Endothelial cell (in vitro differentiated cells): Measurements from ENCODE around the gene SLC6A4. TPM values are rescaled to one million over a fixed set of nuclear protein-coding genes. Genes with fewer than 3 reads are reported as not detected.

ENCODE experiments used
- DNase-seq: peaks from one replicate; pipeline ENCODE4 v3.0.0; 2021; ENCODE audit warnings: low spot score
- H3K27ac Mint-ChIP-seq: one replicate; pipeline ENCODE4 v1.8.0; 2021; ENCODE audit warnings: mixed read lengths, inconsistent platforms; ENCODE audit not compliant: unreplicated experiment
- H3K27me3 Mint-ChIP-seq: one replicate; pipeline ENCODE4 v1.8.0; 2021; ENCODE audit warnings: mild to moderate bottlenecking, moderate library complexity, mixed read lengths, inconsistent platforms; ENCODE audit not compliant: unreplicated experiment
- H3K36me3 Mint-ChIP-seq: one replicate; pipeline ENCODE4 v1.8.0; 2021; ENCODE audit warnings: mild to moderate bottlenecking, low read depth, mixed read lengths, inconsistent platforms; ENCODE audit not compliant: unreplicated experiment
- H3K4me1 Mint-ChIP-seq: one replicate; pipeline ENCODE4 v1.8.0; 2021; ENCODE audit warnings: mild to moderate bottlenecking, mixed read lengths, inconsistent platforms; ENCODE audit not compliant: unreplicated experiment
- H3K4me3 Mint-ChIP-seq: one replicate; pipeline ENCODE4 v1.8.0; 2021; ENCODE audit warnings: mild to moderate bottlenecking, mixed read lengths, inconsistent platforms; ENCODE audit not compliant: unreplicated experiment
- H3K9me3 Mint-ChIP-seq: one replicate; pipeline ENCODE4 v1.8.0; 2021; ENCODE audit warnings: mixed read lengths, inconsistent platforms; ENCODE audit not compliant: unreplicated experiment
- total RNA-seq: library from RNA; stranded (reverse); fragmentation: NEBNext Ultra II Directional; extraction: Animal tissue kit (Norgen Biotek cat#: 25700); gene quantifications from one replicate; pipeline ENCODE4 v1.2.1, GENCODE V29; 2021; ENCODE audit not compliant: unreplicated experiment
- TF ChIP-seq, protein P1 (sequence below): fragments of 200-600 bp; sonication (generic); IDR thresholded peaks from one replicate; pipeline ENCODE4 v1.5.0; 2021; ENCODE audit warnings: antibody characterized with exemption; ENCODE audit not compliant: unreplicated experiment

Gene SLC6A4
- total RNA-seq, 1 donor from 2014 or later: 1.0 TPM

DNA sequence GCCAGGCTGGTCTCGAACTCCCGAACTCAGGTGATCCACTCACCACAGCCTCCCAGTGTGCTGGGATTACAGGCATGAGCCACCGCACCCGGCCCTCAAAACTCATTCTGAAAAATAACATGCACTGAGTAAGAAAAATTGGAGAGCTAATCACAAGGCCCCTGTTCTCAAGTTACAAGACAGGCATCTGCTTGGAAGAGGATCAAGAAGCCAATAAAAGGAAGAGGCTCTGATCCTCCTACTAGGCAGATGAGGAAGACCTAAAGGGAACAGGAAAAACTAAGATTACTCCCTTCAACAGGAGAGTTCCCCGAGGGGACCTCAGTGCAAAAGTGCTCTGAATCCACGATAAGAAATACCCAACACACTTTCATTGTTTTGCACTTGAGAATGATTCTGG, 37.9 kb upstream of the SLC6A4 start:
- Mint-ChIP-seq H3K9me3 (no peaks in the 10 kb centered on the region), H3K4me3 (no peak overlapping the region), H3K4me1 (peaks cover 5% of the 10 kb centered on the region), H3K27me3 (no peaks in the 10 kb centered on the region), H3K27ac (peak overlapping the region; percentile 42), H3K36me3 (peaks cover 28% of the 10 kb centered on the region)
- TF ChIP-seq, protein P1, sequence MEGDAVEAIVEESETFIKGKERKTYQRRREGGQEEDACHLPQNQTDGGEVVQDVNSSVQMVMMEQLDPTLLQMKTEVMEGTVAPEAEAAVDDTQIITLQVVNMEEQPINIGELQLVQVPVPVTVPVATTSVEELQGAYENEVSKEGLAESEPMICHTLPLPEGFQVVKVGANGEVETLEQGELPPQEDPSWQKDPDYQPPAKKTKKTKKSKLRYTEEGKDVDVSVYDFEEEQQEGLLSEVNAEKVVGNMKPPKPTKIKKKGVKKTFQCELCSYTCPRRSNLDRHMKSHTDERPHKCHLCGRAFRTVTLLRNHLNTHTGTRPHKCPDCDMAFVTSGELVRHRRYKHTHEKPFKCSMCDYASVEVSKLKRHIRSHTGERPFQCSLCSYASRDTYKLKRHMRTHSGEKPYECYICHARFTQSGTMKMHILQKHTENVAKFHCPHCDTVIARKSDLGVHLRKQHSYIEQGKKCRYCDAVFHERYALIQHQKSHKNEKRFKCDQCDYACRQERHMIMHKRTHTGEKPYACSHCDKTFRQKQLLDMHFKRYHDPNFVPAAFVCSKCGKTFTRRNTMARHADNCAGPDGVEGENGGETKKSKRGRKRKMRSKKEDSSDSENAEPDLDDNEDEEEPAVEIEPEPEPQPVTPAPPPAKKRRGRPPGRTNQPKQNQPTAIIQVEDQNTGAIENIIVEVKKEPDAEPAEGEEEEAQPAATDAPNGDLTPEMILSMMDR: no peak
- DNase-seq: no peak

DNA sequence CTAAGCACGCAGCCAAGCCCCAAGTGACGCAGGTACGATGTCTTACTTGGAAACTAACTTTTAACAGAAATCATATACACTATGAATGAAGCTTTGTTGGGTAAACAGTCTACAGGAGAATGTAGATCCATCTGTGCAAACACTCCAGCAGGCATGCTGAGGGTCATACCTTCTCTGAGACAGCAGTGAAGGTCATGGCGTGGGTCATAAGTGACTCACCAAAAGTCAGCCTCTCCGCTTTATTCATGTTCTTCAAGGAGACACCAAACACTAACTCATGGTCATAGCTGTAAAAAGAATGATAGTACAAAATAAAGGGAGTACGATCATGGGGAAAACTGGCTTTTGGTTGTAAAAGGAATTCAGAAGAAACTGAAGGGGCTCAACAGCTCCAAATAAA, 35.6 kb upstream of the SLC6A4 start:
- no peak overlapping the region for H3K4me3 Mint-ChIP-seq
- H3K9me3 Mint-ChIP-seq: no peaks in the 10 kb centered on the region
- TF ChIP-seq, protein P1: no peak
- no peaks in the 10 kb centered on the region for H3K27me3 Mint-ChIP-seq
- H3K36me3 Mint-ChIP-seq: peaks cover 29% of the 10 kb centered on the region
- no peak for DNase-seq
- H3K4me1 Mint-ChIP-seq: peaks cover 5% of the 10 kb centered on the region
- no peak overlapping the region for H3K27ac Mint-ChIP-seq

DNA sequence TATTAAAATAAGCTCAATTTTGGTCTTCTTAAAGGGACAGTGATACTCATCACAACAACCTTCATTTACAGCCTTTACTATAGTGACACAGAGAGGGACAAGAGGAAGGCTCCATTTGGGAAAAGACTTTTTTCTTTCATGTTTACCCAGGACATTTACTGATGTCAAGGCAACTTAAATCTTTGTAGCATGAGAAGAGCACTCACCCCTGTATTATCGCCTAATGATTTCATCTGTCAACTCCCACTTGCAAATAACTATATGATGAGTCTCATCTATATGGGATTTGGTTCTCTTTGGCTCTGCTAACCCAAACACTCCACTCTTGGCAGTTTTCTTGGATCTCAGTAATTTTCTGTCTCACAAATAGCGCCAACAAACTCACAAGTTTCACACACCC, 32.1 kb upstream of the SLC6A4 start:
- DNase-seq: no peak
- no peaks in the 10 kb centered on the region for H3K27me3 Mint-ChIP-seq
- H3K9me3 Mint-ChIP-seq: no peaks in the 10 kb centered on the region
- H3K4me3 Mint-ChIP-seq: no peak overlapping the region
- no peaks in the 10 kb centered on the region for H3K4me1 Mint-ChIP-seq
- TF ChIP-seq, protein P1: no peak
- no peak overlapping the region for H3K27ac Mint-ChIP-seq
- peaks cover 16% of the 10 kb centered on the region for H3K36me3 Mint-ChIP-seq

DNA sequence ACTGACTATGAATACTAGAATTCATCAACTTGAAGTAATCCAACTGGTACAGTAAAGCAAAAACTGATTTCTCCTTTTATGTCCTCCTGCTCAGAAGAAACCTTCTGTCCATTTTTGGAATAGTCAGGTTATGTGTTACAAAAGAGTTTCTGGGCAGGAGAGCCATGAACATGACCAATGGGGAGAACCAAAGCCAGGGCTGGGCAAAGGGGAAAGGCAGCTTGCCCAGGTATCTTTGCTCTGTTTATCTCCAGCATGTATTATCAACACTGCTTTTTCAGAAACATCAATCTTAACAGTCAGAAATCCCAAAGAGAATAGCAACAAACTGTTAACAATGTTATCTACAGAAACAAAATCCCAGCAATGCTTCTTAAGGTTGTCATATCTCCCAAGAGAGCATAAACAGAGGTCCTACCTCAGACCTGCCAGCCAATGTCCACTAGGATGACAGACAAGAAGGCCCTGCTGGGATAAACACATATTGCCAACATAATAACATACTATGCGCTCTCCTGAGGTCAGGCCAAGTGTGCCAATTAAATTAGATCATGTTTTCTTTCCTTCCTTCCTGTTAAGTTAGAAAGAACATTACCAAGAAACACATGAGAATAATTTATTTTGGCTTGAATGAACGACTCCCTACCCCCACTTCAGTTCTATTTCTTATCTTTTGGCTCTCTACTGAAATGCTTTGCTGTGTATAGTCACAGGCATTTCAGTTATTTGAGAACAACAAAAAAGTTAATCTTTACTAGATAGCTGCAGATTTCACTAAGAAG, 28.2 kb upstream of the SLC6A4 start:
- no peak overlapping the region for H3K4me3 Mint-ChIP-seq
- no peaks in the 10 kb centered on the region for H3K9me3 Mint-ChIP-seq
- peaks cover 26% of the 10 kb centered on the region for H3K36me3 Mint-ChIP-seq
- no peaks in the 10 kb centered on the region for H3K4me1 Mint-ChIP-seq
- H3K27ac Mint-ChIP-seq: no peak overlapping the region
- no peaks in the 10 kb centered on the region for H3K27me3 Mint-ChIP-seq
- TF ChIP-seq, protein P1: no peak
- DNase-seq: no peak

DNA sequence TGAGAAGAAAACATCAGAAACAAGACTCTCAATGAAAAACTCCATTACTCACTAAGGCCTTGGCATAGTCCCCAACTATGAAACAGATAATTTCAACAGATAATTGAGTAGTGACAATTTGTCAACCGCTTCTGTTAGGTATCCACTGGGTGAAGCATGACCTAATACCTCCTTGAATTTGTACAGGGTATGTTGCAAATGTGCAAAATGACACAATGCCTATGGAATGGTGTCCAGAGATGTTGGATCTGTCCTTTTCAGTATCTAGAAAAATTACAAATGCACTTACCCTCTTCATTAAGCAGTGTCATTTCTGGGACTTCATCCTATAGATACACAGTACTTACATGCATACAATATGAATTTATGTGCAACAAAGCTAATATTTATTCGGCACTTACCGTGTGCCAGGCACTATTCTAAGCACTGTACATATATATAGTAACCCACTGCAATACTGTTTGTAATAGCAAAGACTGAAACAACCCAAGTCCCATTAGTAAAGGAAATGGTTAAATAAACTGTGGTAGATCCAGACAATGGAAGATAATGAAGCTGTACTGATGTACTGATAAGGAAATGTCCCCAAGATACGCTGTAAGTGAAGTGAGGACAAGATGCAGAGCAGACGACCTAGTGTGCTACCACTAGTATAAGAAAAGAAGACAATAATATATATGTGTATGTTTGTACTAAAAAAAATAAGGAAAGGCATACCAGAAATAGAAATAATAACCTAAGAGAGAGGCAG, 21.4 kb upstream of the SLC6A4 start:
- H3K4me1 Mint-ChIP-seq: peaks cover 11% of the 10 kb centered on the region
- no peak for DNase-seq
- TF ChIP-seq, protein P1: no peak
- H3K27me3 Mint-ChIP-seq: no peaks in the 10 kb centered on the region
- H3K4me3 Mint-ChIP-seq: no peak overlapping the region
- H3K27ac Mint-ChIP-seq: no peak overlapping the region
- peaks cover 27% of the 10 kb centered on the region for H3K36me3 Mint-ChIP-seq
- H3K9me3 Mint-ChIP-seq: no peaks in the 10 kb centered on the region
